ENCODE results near the gene CDH4. TPM values are rescaled to one million over a fixed set of nuclear protein-coding genes. Genes with fewer than 3 reads are reported as not detected.

The CDH4 gene
- total RNA-seq, 1 donor from 2014 or later, result 2.9 TPM

GRCh38 chr20:61551401-61551800 is 299.3 kb downstream of the CDH4 start:
- Histone ChIP-seq H3K27me3 (peaks cover 4% of the 10 kb centered on the region), H3F3A (ENCODE audit: low read depth) (peaks cover 4% of the 10 kb centered on the region), H3K9me3 (ENCODE audit: low read depth) (no peaks in the 10 kb centered on the region), H3K27ac (no peak overlapping the region), H3K4me2 (no peak overlapping the region), H3K4me1 (no peaks in the 10 kb centered on the region), H3K79me2 (ENCODE audit: low read depth) (no peaks in the 10 kb centered on the region), H2AFZ (replicated peaks) (no peak overlapping the region), H3K9ac (no peak overlapping the region), H3K36me3 (no peaks in the 10 kb centered on the region), H3K4me3 (no peak overlapping the region), H4K20me1 (ENCODE audit: low read depth) (no peaks in the 10 kb centered on the region)
- peaks cover 18% of the 10 kb centered on the region for H3K9me3 Mint-ChIP-seq
- peaks cover 2% of the 10 kb centered on the region for H3K4me1 Mint-ChIP-seq
- no peak overlapping the region for H3K4me3 Mint-ChIP-seq
- no peak for DNase-seq (ENCODE audit: low spot score)
- no peak for TF ChIP-seq EZH2 (IDR thresholded peaks at IDR 0.05)
- no peak for TF ChIP-seq EZH2phosphoT487 (IDR thresholded peaks at IDR 0.05)
- no peak for TF ChIP-seq CTCF (IDR thresholded peaks at IDR 0.05)
- H3K27ac Mint-ChIP-seq, result no peak overlapping the region
- H3K36me3 Mint-ChIP-seq, result peaks cover 13% of the 10 kb centered on the region
- H3K27me3 Mint-ChIP-seq (ENCODE audit: insufficient read depth, low read depth), result no peaks in the 10 kb centered on the region

- Histone ChIP-seq H3K9ac (no peak overlapping the region), H3K9me3 (ENCODE audit: low read depth) (no peaks in the 10 kb centered on the region)
- H3K9me3 Mint-ChIP-seq, result peaks cover 28% of the 10 kb centered on the region
Measured at GRCh38 chr20:61554617-61555016, 302.6 kb downstream of the CDH4 start.

GRCh38 chr20:61555566-61555965 is 303.5 kb downstream of the CDH4 start:
- H3K79me2 ChIP-seq (ENCODE audit: low read depth), result no peaks in the 10 kb centered on the region
- no peaks in the 10 kb centered on the region for H4K20me1 ChIP-seq (ENCODE audit: low read depth)
- TF ChIP-seq CTCF (IDR thresholded peaks at IDR 0.05) (no peak), EZH2 (IDR thresholded peaks at IDR 0.05) (no peak), EZH2phosphoT487 (IDR thresholded peaks at IDR 0.05) (no peak)
- peaks cover 6% of the 10 kb centered on the region for H3K4me1 ChIP-seq
- H3K27ac Mint-ChIP-seq, result no peak overlapping the region
- H3K27me3 Mint-ChIP-seq (ENCODE audit: insufficient read depth, low read depth), result no peaks in the 10 kb centered on the region
- H3K9me3 Mint-ChIP-seq, result peaks cover 28% of the 10 kb centered on the region
- no peak overlapping the region for H3K27ac ChIP-seq
- H3K4me2 ChIP-seq, result no peak overlapping the region
- peaks cover 14% of the 10 kb centered on the region for H3K4me1 Mint-ChIP-seq
- no peaks in the 10 kb centered on the region for H3K36me3 ChIP-seq
- H3K4me3 Mint-ChIP-seq, result no peak overlapping the region
- DNase-seq (ENCODE audit: low spot score), result no peak
- H3K9me3 ChIP-seq (ENCODE audit: low read depth), result no peaks in the 10 kb centered on the region
- no peak overlapping the region for H3K4me3 ChIP-seq
- H3K9ac ChIP-seq, result no peak overlapping the region
- H3K27me3 ChIP-seq, result no peaks in the 10 kb centered on the region
- H3K36me3 Mint-ChIP-seq, result peaks cover 15% of the 10 kb centered on the region
- no peak overlapping the region for H2AFZ ChIP-seq (replicated peaks)
- H3F3A ChIP-seq (ENCODE audit: low read depth), result peaks cover 27% of the 10 kb centered on the region

More at GRCh38 chr20:61554617-61555016, 302.6 kb downstream of the CDH4 start:
- Histone ChIP-seq H3K4me1 (peaks cover 6% of the 10 kb centered on the region), H3K4me3 (no peak overlapping the region), H3K36me3 (no peaks in the 10 kb centered on the region), H2AFZ (replicated peaks) (no peak overlapping the region), H4K20me1 (ENCODE audit: low read depth) (no peaks in the 10 kb centered on the region), H3K27me3 (no peaks in the 10 kb centered on the region), H3K4me2 (no peak overlapping the region), H3K27ac (no peak overlapping the region), H3K79me2 (ENCODE audit: low read depth) (no peaks in the 10 kb centered on the region), H3F3A (ENCODE audit: low read depth) (peaks cover 27% of the 10 kb centered on the region)
- H3K4me3 Mint-ChIP-seq, result no peak overlapping the region
- peaks cover 15% of the 10 kb centered on the region for H3K36me3 Mint-ChIP-seq
- H3K27ac Mint-ChIP-seq, result no peak overlapping the region
- TF ChIP-seq EZH2phosphoT487 (IDR thresholded peaks at IDR 0.05) (no peak), CTCF (IDR thresholded peaks at IDR 0.05) (no peak), EZH2 (IDR thresholded peaks at IDR 0.05) (no peak)
- DNase-seq (ENCODE audit: low spot score), result no peak
- no peaks in the 10 kb centered on the region for H3K27me3 Mint-ChIP-seq (ENCODE audit: insufficient read depth, low read depth)
- H3K4me1 Mint-ChIP-seq, result peaks cover 12% of the 10 kb centered on the region

Measured in neural progenitor cell (in vitro differentiated cells).